ENCODE measurements around the gene PRPF40B.

The PRPF40B gene

GRCh38 chr12:49661746-49662145 is 38.4 kb downstream of the PRPF40B start:
- DNase-seq = no peak

DNA sequence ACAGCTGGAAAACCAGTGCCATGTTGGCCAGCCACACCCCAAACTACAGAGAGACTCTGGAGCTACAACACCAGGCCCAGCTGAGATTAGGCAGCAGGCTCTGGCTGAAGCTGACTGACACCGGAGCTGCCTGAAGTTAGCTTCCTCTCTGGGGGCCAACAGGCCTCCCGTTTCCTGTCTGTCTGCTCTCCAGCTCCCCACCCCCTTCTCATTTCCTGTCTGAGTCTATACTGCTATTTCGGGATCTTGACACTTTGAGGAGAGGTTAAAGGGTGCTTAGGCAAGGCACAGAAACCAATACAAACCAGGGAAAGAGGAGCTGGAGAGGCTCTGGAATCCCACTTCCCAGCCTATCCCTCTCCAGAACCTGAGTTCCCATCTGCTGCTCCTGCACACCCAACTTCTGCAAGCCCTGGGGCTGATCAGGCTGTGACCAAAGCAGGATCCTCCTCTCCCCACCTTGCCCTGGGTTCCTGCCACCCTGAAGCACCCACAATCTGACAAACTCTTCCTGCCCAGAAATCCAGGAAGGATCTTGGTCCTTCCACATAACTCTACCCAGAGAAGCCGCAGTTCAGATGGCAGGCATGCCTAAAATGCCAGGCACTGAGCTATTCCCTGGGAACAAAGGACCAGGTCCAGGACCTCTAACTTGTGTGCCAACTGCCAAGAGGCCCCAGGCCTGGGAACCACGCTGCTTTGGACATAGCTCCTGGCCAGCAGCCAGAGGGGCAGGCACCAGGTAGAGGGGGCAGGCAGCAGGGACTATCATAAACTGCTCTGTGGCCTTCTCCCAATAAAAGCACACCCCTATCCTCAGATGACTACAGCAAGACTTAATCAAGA is 39.9 kb downstream of the PRPF40B start:
- peak; percentile 90 for DNase-seq

DNA sequence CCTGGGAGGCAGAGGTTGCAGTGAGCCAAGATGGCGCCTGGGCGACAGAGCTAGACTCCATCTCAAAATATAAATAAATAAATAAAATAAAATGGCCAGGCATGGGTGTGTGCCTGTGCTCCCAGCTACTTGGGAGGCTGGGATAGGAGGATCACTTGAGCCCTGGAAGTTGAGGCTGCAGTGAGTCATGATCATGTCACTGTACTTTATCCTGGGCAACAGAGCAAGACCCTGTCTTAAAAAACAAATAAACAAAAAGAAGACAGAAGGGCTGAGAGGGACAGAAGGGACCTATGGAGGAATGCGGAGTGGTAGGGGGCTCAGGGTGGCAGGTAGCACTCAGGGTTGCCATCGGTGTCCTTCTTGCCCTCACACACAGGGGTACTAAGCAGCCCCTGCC is 40.8 kb downstream of the PRPF40B start:
- no peak for DNase-seq

DNA sequence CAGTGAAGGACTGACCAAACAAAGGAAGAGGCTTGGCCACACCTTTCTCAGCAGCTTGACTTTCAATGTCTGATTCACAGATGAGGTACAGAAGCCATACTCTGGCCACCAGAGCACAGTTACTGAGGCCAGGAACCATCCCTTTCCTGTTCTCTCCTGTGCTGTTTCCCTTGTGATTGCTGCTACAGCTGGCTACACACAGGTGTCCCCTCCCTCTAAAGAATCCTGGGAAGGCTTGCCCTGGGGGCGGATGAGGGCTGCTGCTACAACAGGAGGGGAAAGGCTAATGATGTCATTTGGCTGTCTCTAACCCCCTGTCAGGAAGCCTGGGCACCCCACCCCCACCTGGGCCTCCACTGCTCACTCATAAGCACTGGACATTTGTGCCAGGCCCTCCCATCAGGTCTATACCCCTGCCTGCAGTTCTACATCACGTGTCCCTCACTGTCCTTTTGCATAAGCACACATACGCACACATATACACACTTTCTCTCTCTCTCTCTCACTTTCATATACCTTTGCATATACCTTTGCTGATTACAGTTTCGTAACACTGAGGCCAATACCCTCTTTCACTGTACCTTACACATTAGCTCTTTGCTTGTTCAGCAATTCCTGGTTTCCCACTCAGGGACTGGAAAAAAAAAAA is 41.4 kb downstream of the PRPF40B start:
- DNase-seq = no peak

GRCh38 chr12:49665384-49665783 is 42.0 kb downstream of the PRPF40B start:
- no peak for DNase-seq

DNA sequence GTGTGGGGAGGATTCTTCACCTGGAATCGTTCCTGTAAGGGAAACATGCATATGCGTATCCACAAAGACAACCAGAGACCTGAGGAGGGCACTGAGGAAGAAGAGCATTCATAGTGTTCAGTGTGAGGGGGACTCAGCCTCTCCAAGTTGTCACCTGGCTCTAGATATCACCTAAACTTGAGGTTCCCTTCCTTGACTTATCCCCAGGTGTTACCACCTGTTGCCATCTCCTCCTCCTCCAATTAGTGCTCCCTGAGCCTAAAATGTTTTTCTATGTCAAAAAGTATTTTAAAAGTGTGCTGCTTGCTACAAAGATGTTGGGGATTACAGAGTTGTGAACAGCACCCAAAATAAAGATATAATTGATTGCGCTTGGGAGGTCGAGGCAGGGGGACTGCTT is 42.8 kb downstream of the PRPF40B start:
- no peak for DNase-seq

GRCh38 chr12:49667325-49668090 is 44.1 kb downstream of the PRPF40B start:
- DNase-seq = no peak

DNA sequence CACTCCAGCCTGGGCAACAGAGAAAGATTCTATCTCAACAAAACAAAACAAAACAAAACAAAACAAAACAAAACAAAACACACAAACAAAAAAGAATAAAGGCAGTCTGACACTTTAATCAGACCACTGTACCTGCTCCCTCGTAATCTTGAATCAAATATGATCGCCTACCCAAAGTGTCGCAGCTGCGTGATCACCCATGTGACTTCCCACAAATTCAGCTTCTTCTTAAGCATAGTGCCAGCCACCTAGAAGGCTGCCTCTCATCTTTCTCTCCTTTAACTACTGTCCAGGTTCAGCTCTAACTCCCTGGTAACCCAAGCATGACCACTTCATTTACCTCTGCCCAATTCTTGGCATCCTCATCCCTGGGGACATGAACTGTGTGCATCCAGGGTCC is 46.4 kb downstream of the PRPF40B start:
- DNase-seq = no peak

GRCh38 chr12:49671031-49671765 is 47.8 kb downstream of the PRPF40B start:
- DNase-seq = peak; percentile 85

GRCh38 chr12:49672301-49673217 is 49.2 kb downstream of the PRPF40B start:
- DNase-seq = no peak

DNA sequence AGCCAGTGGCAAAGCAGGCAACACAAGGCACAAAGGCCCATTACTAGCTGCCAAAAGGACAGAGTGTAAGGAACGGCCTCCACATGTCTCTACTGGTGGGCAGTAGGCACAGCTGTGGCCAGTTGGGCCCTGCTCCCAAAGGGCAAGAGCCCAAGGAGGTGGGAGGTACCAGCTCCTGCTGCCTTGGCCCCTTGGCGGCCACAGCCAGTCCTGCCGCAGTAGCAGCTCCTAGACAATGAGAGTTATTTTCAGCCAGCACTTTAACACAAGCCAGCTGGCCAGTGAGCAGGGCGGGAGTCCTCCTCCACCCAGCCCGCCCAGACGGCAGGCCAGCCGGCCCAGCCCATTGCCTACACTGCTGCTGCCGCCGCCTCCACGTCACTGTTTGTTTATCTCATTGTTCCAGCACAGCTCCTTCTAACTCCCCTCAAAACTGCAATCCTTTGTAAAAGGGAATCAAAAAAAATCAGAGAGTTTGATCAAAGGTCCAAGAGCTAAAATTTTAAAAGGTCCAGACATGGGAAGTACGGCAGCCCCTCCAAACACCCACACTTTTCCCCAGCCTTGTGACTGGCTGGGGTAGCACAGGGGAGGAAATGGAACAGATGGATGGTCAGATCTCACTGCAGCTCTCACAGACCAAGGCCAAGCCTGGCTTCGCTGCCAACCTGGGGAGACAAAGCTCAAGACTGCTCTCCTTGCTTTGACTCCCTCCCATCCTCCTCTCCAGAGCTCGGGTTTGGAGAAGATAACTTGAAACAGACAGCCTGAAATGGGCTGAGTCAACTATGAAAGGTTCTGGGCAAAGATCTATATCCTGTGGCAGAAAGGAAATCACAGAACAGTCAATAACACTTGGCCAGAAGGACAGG is 50.3 kb downstream of the PRPF40B start:
- no peak for DNase-seq

GRCh38 chr12:49674318-49674981 is 51.1 kb downstream of the PRPF40B start:
- DNase-seq = no peak

- DNase-seq = no peak
Measured at GRCh38 chr12:49675137-49675536, 51.8 kb downstream of the PRPF40B start.

GRCh38 chr12:49678711-49679110 is 55.4 kb downstream of the PRPF40B start:
- DNase-seq = no peak

- no peak for DNase-seq
Measured at GRCh38 chr12:49680075-49680474, 56.7 kb downstream of the PRPF40B start.

- no peak for DNase-seq
Measured at GRCh38 chr12:49683599-49684309, 60.4 kb downstream of the PRPF40B start.

- DNase-seq = no peak
Measured at GRCh38 chr12:49684310-49684854, 61.0 kb downstream of the PRPF40B start.

GRCh38 chr12:49687941-49688340 is 64.6 kb downstream of the PRPF40B start:
- DNase-seq = no peak

- DNase-seq = no peak
Measured at GRCh38 chr12:49689237-49689636, 65.9 kb downstream of the PRPF40B start.
